HepG2 (cell line): ENCODE measurements around the gene RPA1. TPM values are rescaled to one million over a fixed set of nuclear protein-coding genes. Genes with fewer than 3 reads are reported as not detected.

ENCODE experiments used
- BHLHE40 ChIP-seq: IDR thresholded peaks from 2 replicates; pipeline ENCODE4 v1.6.1; 2011; ENCODE audit warnings: low read length, improper control_type of control experiment
- BRCA1 ChIP-seq: sonication (generic); formaldehyde crosslinking; IDR thresholded peaks from 2 replicates; pipeline ENCODE4 v1.4.0; 2020; ENCODE audit warnings: missing genetic modification reagents
- HES4 ChIP-seq: sonication (generic); formaldehyde crosslinking; IDR thresholded peaks from 2 replicates; pipeline ENCODE4 v1.9.0; 2021; ENCODE audit warnings: mild to moderate bottlenecking, missing genetic modification reagents, borderline replicate concordance
- HNF4A ChIP-seq: sonication (generic); formaldehyde crosslinking; IDR thresholded peaks from 2 replicates; pipeline ENCODE4 v1.4.0; 2020; ENCODE audit warnings: missing genetic modification reagents
- JARID2 ChIP-seq: sonication (generic); formaldehyde crosslinking; IDR thresholded peaks from 2 replicates; pipeline ENCODE4 v1.8.1; 2023; ENCODE audit warnings: missing genetic modification reagents, inconsistent platforms; ENCODE audit not compliant: insufficient replicate concordance
- NONO ChIP-seq, 2 experiments: fragments of 450-650 bp in 1 of 2; sonication (generic) in 1 of 2; formaldehyde crosslinking in 1 of 2; IDR thresholded peaks in 1 of 2; conservative IDR thresholded peaks in 1 of 2; 2 replicates each; pipeline versions ENCODE4 v1.6.1 to v1.8.0; 2017 to 2022; ENCODE audit warnings: mild to moderate bottlenecking in 1 of 2, missing genetic modification reagents in 1 of 2, moderate library complexity in 1 of 2
- POLR2A ChIP-seq, 2 experiments: IDR thresholded peaks; 2 replicates each; pipeline ENCODE4 v1.6.1; 2011; ENCODE audit warnings: low read depth in 2 of 2, low read length in 2 of 2, mild to moderate bottlenecking in 1 of 2, moderate library complexity in 1 of 2; ENCODE audit not compliant: insufficient read depth in 1 of 2
- SALL1 ChIP-seq: sonication (generic); formaldehyde crosslinking; IDR thresholded peaks from 2 replicates; pipeline ENCODE4 v1.8.0; 2022; ENCODE audit warnings: mild to moderate bottlenecking, missing genetic modification reagents
- TAF15 ChIP-seq: fragments of 200-400 bp; formaldehyde crosslinking; IDR thresholded peaks from one replicate; pipeline ENCODE4 v1.6.1; 2018; ENCODE audit warnings: mild to moderate bottlenecking, low read depth, low read length; ENCODE audit not compliant: poor library complexity, severe bottlenecking
- TEAD2 ChIP-seq: sonication (generic); formaldehyde crosslinking; IDR thresholded peaks from 2 replicates; pipeline ENCODE4 v1.9.0; 2021; ENCODE audit warnings: missing genetic modification reagents
- TGIF2 ChIP-seq: IDR thresholded peaks from 2 replicates; pipeline ENCODE4 v1.6.1; 2016; ENCODE audit warnings: control low read depth, missing compliant biosample characterization
- TRIM24 ChIP-seq: sonication (generic); formaldehyde crosslinking; IDR thresholded peaks from 2 replicates; pipeline ENCODE4 v1.8.0; 2022; ENCODE audit warnings: mild to moderate bottlenecking, missing genetic modification reagents
- YEATS2 ChIP-seq: sonication (generic); formaldehyde crosslinking; IDR thresholded peaks from 2 replicates; pipeline ENCODE4 v1.4.0; 2020; ENCODE audit warnings: missing genetic modification reagents, borderline replicate concordance
- ZNF326 ChIP-seq: sonication (generic); formaldehyde crosslinking; IDR thresholded peaks from 2 replicates; pipeline ENCODE4 v1.4.0; 2020; ENCODE audit warnings: missing genetic modification reagents, borderline replicate concordance
- ZNF354B ChIP-seq: sonication (generic); formaldehyde crosslinking; IDR thresholded peaks from 2 replicates; pipeline ENCODE4 v1.8.0; 2022; ENCODE audit warnings: mild to moderate bottlenecking, missing genetic modification reagents
- ZNF460 ChIP-seq: sonication (generic); formaldehyde crosslinking; IDR thresholded peaks from 2 replicates; pipeline ENCODE4 v1.5.1; 2020; ENCODE audit warnings: missing genetic modification reagents, mild to moderate bottlenecking, borderline replicate concordance
- ZNF678 ChIP-seq: sonication (generic); formaldehyde crosslinking; IDR thresholded peaks from 2 replicates; pipeline ENCODE4 v1.4.0; 2020; ENCODE audit warnings: mild to moderate bottlenecking, missing genetic modification reagents
- ZNF749 ChIP-seq: sonication (generic); formaldehyde crosslinking; IDR thresholded peaks from 2 replicates; pipeline ENCODE4 v1.8.0; 2022; ENCODE audit warnings: mild to moderate bottlenecking, missing genetic modification reagents, moderate library complexity, borderline replicate concordance
- polyA plus RNA-seq, 8 experiments: library from polyadenylated mRNA; depleted of rRNA in 3 of 8; stranded (reverse) in 7 of 8; unstranded in 1 of 8; fragments of >200 nt; fragmentation: Illumina TruSeq in 4 of 8; extraction: Trizol in 4 of 8; gene quantifications; 2 replicates each; pipeline versions ENCODE4 v1.2.1 to v1.2.3, GENCODE V29; 2011 to 2016; ENCODE audit warnings: low read depth in 4 of 8, missing spikeins in 1 of 8, mixed read lengths in 1 of 8; ENCODE audit not compliant: insufficient read depth in 1 of 8
- total RNA-seq, 5 experiments: library from RNA; depleted of rRNA; stranded (reverse); fragments of >200 nt; fragmentation: Illumina TruSeq; extraction: Trizol; gene quantifications; 2 replicates each; pipeline ENCODE4 v1.2.3, GENCODE V29; 2016; ENCODE audit warnings: low read depth in 1 of 5
- TF ChIP-seq, protein P1 (sequence below): sonication (generic); formaldehyde crosslinking; IDR thresholded peaks from 2 replicates; pipeline ENCODE4 v1.4.0; 2020; ENCODE audit warnings: missing genetic modification reagents
- TF ChIP-seq, protein P2 (sequence below): sonication (generic); formaldehyde crosslinking; IDR thresholded peaks from 2 replicates; pipeline ENCODE4 v1.4.0; 2020; ENCODE audit warnings: missing genetic modification reagents
- TF ChIP-seq, protein P3 (sequence below): sonication (generic); formaldehyde crosslinking; IDR thresholded peaks from 2 replicates; pipeline ENCODE4 v1.5.0; 2020; ENCODE audit warnings: mild to moderate bottlenecking, missing genetic modification reagents

RPA1 gene
- total and polyA plus RNA-seq, 2 of the 13 experiments (the other 11 are each of a cell fraction or from before 2014, with no cell fraction given), result 13.9 to 37.6 TPM

DNA sequence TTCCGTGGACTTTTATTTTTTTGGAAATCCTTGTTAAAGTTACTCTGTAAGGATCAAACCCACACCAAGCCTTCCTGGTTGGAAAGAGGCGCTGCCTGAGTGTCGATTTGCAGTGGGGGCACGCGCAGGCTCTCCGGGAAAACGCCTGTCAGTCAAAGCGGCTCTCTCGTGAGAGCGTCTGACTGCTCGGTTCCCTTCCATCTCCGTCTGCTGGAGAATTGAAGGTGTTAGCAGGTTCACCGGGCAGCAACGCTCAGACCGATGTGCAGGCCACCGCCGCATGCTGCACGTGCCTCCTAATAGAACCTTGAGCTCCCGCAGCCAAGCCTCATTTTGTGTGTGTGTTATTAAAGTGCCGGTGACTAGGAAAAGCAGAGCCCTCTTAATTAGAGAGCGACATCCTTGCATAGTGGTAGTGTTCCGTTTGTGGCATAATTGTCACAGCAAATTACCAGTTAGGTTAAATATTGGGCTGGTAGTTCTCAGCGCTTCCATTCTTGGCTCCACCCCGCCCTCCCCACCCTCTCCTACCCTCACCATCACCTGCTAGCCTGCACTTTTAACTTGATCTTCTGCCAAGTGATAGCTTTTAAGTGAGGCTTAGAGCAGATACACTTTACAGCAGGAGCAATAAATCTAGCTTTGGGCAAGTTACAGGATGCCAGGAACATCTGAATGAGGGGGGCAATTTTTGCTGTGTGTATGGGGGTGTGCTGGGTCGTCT is 75.5 kb downstream of the RPA1 start (continued):
- TF ChIP-seq NONO (IDR thresholded peaks at IDR 0.05) (no peak), NONO (CRISPR knock-in tag; conservative IDR thresholded peaks at IDR 0.05) (no peak; the same call in 1 of the 2 replicates), TEAD2 (CRISPR knock-in tag) (peak; percentile 46; the same call in 1 of the 2 replicates), HNF4A (CRISPR knock-in tag) (no peak), SALL1 (peak; percentile 46; the same call in 1 of the 2 replicates), POLR2A (IDR thresholded peaks at IDR 0.05; ENCODE audit: insufficient read depth in 1 of 2, low read depth in 2 of 2, low read length in 2 of 2) (no peak), HES4 (CRISPR knock-in tag) (no peak), BRCA1 (no peak), ZNF354B (no peak), YEATS2 (CRISPR knock-in tag) (no peak), TGIF2 (CRISPR knock-in tag) (peak; percentile 18; the same call in 1 of the 2 replicates), ZNF678 (no peak), BHLHE40 (peak; percentile 84), ZNF460 (CRISPR knock-in tag) (no peak), TAF15 (no peak), ZNF326 (no peak), TRIM24 (CRISPR knock-in tag) (no peak), ZNF749 (no peak), JARID2 (CRISPR knock-in tag) (no peak)
- TF ChIP-seq, protein P1, sequence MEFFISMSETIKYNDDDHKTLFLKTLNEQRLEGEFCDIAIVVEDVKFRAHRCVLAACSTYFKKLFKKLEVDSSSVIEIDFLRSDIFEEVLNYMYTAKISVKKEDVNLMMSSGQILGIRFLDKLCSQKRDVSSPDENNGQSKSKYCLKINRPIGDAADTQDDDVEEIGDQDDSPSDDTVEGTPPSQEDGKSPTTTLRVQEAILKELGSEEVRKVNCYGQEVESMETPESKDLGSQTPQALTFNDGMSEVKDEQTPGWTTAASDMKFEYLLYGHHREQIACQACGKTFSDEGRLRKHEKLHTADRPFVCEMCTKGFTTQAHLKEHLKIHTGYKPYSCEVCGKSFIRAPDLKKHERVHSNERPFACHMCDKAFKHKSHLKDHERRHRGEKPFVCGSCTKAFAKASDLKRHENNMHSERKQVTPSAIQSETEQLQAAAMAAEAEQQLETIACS (CRISPR knock-in tag), result no peak
- TF ChIP-seq, protein P2, sequence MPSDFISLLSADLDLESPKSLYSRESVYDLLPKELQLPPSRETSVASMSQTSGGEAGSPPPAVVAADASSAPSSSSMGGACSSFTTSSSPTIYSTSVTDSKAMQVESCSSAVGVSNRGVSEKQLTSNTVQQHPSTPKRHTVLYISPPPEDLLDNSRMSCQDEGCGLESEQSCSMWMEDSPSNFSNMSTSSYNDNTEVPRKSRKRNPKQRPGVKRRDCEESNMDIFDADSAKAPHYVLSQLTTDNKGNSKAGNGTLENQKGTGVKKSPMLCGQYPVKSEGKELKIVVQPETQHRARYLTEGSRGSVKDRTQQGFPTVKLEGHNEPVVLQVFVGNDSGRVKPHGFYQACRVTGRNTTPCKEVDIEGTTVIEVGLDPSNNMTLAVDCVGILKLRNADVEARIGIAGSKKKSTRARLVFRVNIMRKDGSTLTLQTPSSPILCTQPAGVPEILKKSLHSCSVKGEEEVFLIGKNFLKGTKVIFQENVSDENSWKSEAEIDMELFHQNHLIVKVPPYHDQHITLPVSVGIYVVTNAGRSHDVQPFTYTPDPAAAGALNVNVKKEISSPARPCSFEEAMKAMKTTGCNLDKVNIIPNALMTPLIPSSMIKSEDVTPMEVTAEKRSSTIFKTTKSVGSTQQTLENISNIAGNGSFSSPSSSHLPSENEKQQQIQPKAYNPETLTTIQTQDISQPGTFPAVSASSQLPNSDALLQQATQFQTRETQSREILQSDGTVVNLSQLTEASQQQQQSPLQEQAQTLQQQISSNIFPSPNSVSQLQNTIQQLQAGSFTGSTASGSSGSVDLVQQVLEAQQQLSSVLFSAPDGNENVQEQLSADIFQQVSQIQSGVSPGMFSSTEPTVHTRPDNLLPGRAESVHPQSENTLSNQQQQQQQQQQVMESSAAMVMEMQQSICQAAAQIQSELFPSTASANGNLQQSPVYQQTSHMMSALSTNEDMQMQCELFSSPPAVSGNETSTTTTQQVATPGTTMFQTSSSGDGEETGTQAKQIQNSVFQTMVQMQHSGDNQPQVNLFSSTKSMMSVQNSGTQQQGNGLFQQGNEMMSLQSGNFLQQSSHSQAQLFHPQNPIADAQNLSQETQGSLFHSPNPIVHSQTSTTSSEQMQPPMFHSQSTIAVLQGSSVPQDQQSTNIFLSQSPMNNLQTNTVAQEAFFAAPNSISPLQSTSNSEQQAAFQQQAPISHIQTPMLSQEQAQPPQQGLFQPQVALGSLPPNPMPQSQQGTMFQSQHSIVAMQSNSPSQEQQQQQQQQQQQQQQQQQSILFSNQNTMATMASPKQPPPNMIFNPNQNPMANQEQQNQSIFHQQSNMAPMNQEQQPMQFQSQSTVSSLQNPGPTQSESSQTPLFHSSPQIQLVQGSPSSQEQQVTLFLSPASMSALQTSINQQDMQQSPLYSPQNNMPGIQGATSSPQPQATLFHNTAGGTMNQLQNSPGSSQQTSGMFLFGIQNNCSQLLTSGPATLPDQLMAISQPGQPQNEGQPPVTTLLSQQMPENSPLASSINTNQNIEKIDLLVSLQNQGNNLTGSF (CRISPR knock-in tag), result 0 out of 2 replicates have a peak, but pooled peaks have one; percentile 59
- TF ChIP-seq, protein P3, sequence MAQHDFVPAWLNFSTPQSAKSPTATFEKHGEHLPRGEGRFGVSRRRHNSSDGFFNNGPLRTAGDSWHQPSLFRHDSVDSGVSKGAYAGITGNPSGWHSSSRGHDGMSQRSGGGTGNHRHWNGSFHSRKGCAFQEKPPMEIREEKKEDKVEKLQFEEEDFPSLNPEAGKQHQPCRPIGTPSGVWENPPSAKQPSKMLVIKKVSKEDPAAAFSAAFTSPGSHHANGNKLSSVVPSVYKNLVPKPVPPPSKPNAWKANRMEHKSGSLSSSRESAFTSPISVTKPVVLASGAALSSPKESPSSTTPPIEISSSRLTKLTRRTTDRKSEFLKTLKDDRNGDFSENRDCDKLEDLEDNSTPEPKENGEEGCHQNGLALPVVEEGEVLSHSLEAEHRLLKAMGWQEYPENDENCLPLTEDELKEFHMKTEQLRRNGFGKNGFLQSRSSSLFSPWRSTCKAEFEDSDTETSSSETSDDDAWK (CRISPR knock-in tag), result no peak
